ENCODE results near the gene CCL26. TPM values are rescaled to one million over a fixed set of nuclear protein-coding genes. Genes with fewer than 3 reads are reported as not detected.

CCL26 gene
- total and polyA plus RNA-seq, 7 donors = 0.27 to 0.34 TPM; not detected in 5

- ATAC-seq (no peak), DNase-seq (no peak)
- Histone ChIP-seq H3K4me3 (no peak overlapping the region), H3K4me1 (no peaks in the 10 kb centered on the region), H3K9me3 (no peaks in the 10 kb centered on the region), H3K27me3 (ENCODE audit: insufficient read depth in 3 of 3, low read length in 2 of 3) (no peaks in the 10 kb centered on the region), H3K27ac (no peak overlapping the region), H3K36me3 (ENCODE audit: insufficient read depth in 1 of 2, low read depth in 1 of 2) (no peaks in the 10 kb centered on the region)
- WGBS, 3 donors = 73 to 84% (median 82%) methylated on average over 6 of the region's 6 CpGs
- TF ChIP-seq CTCF (IDR thresholded peaks at IDR 0.05) = no peak
- intact Hi-C loops (cut with DNase I) = no loop called here
Observed at GRCh38 chr7:75756991-75757676, 14.9 kb downstream of the CCL26 start.

GRCh38 chr7:75756206-75756990 is 15.6 kb downstream of the CCL26 start:
- ATAC-seq = no peak
- WGBS, 3 donors = 58 to 72% (median 60%) methylated on average over 10 of the region's 10 CpGs
- no peaks in the 10 kb centered on the region for H3K4me1 ChIP-seq
- H3K4me3 ChIP-seq = no peak overlapping the region
- intact Hi-C loops (cut with DNase I) = no loop called here
- no peaks in the 10 kb centered on the region for H3K9me3 ChIP-seq
- no peaks in the 10 kb centered on the region for H3K36me3 ChIP-seq (ENCODE audit: insufficient read depth in 1 of 2, low read depth in 1 of 2)
- no peaks in the 10 kb centered on the region for H3K27me3 ChIP-seq (ENCODE audit: insufficient read depth in 3 of 3, low read length in 2 of 3)
- no peak for DNase-seq
- no peak for TF ChIP-seq CTCF (IDR thresholded peaks at IDR 0.05)
- H3K27ac ChIP-seq = no peak overlapping the region

GRCh38 chr7:75743455-75743859 is 28.6 kb downstream of the CCL26 start:
- Histone ChIP-seq H3K27ac (no peak overlapping the region), H3K4me3 (no peak overlapping the region), H3K4me1 (no peaks in the 10 kb centered on the region), H3K27me3 (ENCODE audit: insufficient read depth in 3 of 3, low read length in 2 of 3) (no peaks in the 10 kb centered on the region), H3K9me3 (no peaks in the 10 kb centered on the region), H3K36me3 (ENCODE audit: insufficient read depth in 1 of 2, low read depth in 1 of 2) (no peaks in the 10 kb centered on the region)
- no peak for TF ChIP-seq CTCF (IDR thresholded peaks at IDR 0.05)
- DNase-seq (peak in 1 of 2 donors; percentile 19), ATAC-seq (no peak)
- intact Hi-C loops (cut with DNase I) = no loop called here
- WGBS, 3 donors = 33 to 43% (median 38%) methylated on average over 4 of the region's 4 CpGs

- H3K9me3 ChIP-seq = no peaks in the 10 kb centered on the region
- H3K27ac ChIP-seq = no peak overlapping the region
- no peak overlapping the region for H3K4me3 ChIP-seq
- intact Hi-C loops (cut with DNase I) = no loop called here
- H3K27me3 ChIP-seq (ENCODE audit: insufficient read depth in 3 of 3, low read length in 2 of 3) = no peaks in the 10 kb centered on the region
- ATAC-seq = no peak
- peaks cover 4% of the 10 kb centered on the region for H3K4me1 ChIP-seq
- no peaks in the 10 kb centered on the region for H3K36me3 ChIP-seq (ENCODE audit: insufficient read depth in 1 of 2, low read depth in 1 of 2)
- no peak for TF ChIP-seq CTCF (IDR thresholded peaks at IDR 0.05)
- peak; percentile 35 to 57 for DNase-seq
- WGBS, 3 donors = 55 to 62% (median 57%) methylated on average over 13 of the region's 13 CpGs
Observed at GRCh38 chr7:75740846-75741497, 31.0 kb downstream of the CCL26 start.

Data from psoas muscle (tissue), 8 donors.